GM12873 (cell line): ENCODE results near the gene CNTNAP5.

Source experiments
- CTCF ChIP-seq: IDR thresholded peaks from 2 replicates; pipeline ENCODE4 v1.5.1; 2012; ENCODE audit warnings: low read depth, mild to moderate bottlenecking, moderate library complexity, low read length, control low read depth; ENCODE audit not compliant: insufficient read depth; ENCODE audit errors: missing control alignments

Gene CNTNAP5

DNA sequence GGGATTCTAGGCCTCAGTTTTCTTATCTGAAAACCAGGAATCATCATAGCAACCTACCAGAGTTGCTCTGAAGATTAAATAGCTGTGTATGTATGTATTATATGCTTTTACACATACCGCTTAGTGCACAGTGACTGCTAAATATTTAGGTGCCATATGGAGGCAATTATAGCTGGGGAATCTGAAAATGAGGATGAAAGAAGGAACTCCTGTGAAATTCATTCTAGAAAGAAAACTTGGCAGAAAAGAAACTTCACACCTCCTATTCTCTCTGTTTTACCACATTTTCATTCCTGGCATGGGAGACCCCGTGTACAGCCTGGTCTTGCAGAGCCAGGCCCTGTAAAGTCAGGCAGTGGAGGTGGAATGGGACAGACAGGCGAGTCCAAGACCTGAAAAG is 862.4 kb downstream of the CNTNAP5 start:
- no peak for TF ChIP-seq CTCF

- TF ChIP-seq CTCF = no peak
These were observed 863.3 kb downstream of the CNTNAP5 start for GRCh38 chr2:124888431-124888830.

- no peak for TF ChIP-seq CTCF
These were observed 869.1 kb downstream of the CNTNAP5 start for GRCh38 chr2:124894199-124894598.

- no peak for TF ChIP-seq CTCF
These were observed 873.7 kb downstream of the CNTNAP5 start for GRCh38 chr2:124898827-124899226.

GRCh38 chr2:124908411-124908810 is 883.3 kb downstream of the CNTNAP5 start:
- TF ChIP-seq CTCF = no peak

DNA sequence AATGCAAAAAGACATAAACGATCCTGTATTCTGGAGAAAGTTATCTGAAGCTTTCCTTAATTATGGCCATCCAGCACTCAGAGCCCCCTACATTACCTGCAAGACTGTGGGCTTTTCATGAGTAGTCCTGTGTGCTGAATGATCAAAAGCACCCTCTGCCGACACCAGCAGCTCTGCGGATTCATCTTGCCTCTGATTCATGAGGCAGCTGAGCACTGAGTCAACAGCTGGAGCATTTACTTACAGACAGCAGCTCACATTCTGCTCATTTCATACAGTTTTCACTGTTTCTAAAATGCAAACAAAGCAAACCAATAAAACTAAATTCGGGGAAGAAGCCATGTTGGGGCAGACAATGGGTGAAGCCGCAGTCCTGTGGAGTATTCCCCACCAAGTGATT is 886.5 kb downstream of the CNTNAP5 start:
- no peak for TF ChIP-seq CTCF

- no peak for TF ChIP-seq CTCF
These were observed 888.8 kb downstream of the CNTNAP5 start for GRCh38 chr2:124913868-124914267.

GRCh38 chr2:124915567-124915966 is 890.5 kb downstream of the CNTNAP5 start:
- no peak for TF ChIP-seq CTCF
